ENCODE measurements around the gene ACOX1.
A peak's percentile ranks its signal among the peaks of the same experiment; 100 is the strongest.

ACOX1 gene

DNA sequence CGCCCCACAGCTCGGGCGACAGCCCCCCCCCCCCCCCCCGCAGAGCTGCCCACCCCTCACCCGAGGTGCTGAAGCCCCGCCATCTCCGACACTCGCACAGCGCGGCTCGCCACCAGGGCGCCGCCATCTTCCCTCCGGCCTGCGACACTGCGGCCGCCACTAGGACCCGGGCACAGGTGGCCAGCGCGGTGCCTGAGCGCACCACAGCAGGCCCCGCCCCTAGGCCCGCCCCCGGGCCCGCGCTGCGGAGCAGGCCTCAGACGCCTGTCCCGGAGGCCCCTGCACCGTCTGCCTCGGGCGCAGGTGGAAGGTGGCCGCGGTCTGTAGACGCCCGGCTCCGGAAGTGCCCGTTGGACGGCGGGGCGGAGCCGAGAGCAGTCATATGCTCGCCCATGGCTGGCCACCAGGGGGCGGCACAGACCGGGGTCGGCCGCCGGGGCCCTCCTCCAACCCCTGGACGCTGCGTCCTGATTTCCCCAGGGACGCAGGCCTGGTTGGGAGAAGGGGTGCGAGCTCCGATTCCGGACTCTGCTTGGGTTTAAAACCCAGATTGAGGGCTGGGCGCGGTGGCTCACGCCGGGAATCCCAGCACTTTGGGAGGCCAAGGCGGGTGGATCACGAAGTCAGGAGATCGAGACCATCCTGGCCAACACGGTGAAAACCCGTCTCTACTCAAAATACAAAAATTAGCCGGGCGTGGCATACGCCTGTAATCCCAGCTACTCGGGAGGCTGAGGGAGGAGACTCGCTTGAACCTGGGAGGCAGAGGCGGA lies 74.0 kb downstream of the ACOX1 start, which contains the start of gene MRPL38:
MRPL38 (minus strand) TSS at position 136 of the 773 bp plus-strand sequence; CDS start at position 127, 9 bp downstream.
- peak; percentile 56 for TF ChIP-seq NFIC (IDR thresholded peaks at IDR 0.05)
- TF ChIP-seq CREB1 (IDR thresholded peaks at IDR 0.05; ENCODE audit: low read depth) = peak; percentile 13; the same call in 1 of the 2 replicates
- TF ChIP-seq USF1 (IDR thresholded peaks at IDR 0.05) = peak; percentile 62
- peak; percentile 83; the same call in 1 of the 2 replicates for TF ChIP-seq ZBTB7A (IDR thresholded peaks at IDR 0.05; ENCODE audit: low read depth)
- 0 out of 2 replicates have a peak, but pooled peaks have one; percentile 30 for TF ChIP-seq CEBPB (IDR thresholded peaks at IDR 0.05)
- no peak; the same call in 1 of the 2 replicates for TF ChIP-seq TEAD4 (IDR thresholded peaks at IDR 0.05)
- peak; percentile 94 for TF ChIP-seq MAX (IDR thresholded peaks at IDR 0.05)
- TF ChIP-seq, protein P1, sequence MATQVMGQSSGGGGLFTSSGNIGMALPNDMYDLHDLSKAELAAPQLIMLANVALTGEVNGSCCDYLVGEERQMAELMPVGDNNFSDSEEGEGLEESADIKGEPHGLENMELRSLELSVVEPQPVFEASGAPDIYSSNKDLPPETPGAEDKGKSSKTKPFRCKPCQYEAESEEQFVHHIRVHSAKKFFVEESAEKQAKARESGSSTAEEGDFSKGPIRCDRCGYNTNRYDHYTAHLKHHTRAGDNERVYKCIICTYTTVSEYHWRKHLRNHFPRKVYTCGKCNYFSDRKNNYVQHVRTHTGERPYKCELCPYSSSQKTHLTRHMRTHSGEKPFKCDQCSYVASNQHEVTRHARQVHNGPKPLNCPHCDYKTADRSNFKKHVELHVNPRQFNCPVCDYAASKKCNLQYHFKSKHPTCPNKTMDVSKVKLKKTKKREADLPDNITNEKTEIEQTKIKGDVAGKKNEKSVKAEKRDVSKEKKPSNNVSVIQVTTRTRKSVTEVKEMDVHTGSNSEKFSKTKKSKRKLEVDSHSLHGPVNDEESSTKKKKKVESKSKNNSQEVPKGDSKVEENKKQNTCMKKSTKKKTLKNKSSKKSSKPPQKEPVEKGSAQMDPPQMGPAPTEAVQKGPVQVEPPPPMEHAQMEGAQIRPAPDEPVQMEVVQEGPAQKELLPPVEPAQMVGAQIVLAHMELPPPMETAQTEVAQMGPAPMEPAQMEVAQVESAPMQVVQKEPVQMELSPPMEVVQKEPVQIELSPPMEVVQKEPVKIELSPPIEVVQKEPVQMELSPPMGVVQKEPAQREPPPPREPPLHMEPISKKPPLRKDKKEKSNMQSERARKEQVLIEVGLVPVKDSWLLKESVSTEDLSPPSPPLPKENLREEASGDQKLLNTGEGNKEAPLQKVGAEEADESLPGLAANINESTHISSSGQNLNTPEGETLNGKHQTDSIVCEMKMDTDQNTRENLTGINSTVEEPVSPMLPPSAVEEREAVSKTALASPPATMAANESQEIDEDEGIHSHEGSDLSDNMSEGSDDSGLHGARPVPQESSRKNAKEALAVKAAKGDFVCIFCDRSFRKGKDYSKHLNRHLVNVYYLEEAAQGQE (IDR thresholded peaks at IDR 0.05; ENCODE audit: low read depth) = no peak
- TF ChIP-seq EGR1 (IDR thresholded peaks at IDR 0.05) = peak; percentile 42
- peak; percentile 97 for TF ChIP-seq TAF1 (IDR thresholded peaks at IDR 0.05; ENCODE audit: low read depth)
- TF ChIP-seq EP300 (IDR thresholded peaks at IDR 0.05; ENCODE audit: borderline replicate concordance) = peak; percentile 49; the same call in 1 of the 2 replicates
- peak; percentile 96 for TF ChIP-seq RAD21 (IDR thresholded peaks at IDR 0.05; ENCODE audit: low read depth)
- TF ChIP-seq TCF12 (IDR thresholded peaks at IDR 0.05; ENCODE audit: low read depth) = peak; percentile 85
- peak; percentile 35 for TF ChIP-seq FOXM1 (IDR thresholded peaks at IDR 0.05; ENCODE audit: borderline replicate concordance, low read depth)
- TF ChIP-seq YY1 (IDR thresholded peaks at IDR 0.05; ENCODE audit: low read depth) = peak; percentile 97

GRCh38 chr17:75902406-75902805 lies 76.6 kb downstream of the ACOX1 start:
- no peak for TF ChIP-seq NFIC (IDR thresholded peaks at IDR 0.05)
- no peak for TF ChIP-seq EGR1 (IDR thresholded peaks at IDR 0.05)
- TF ChIP-seq CREB1 (IDR thresholded peaks at IDR 0.05; ENCODE audit: low read depth) = no peak
- no peak for TF ChIP-seq TCF12 (IDR thresholded peaks at IDR 0.05; ENCODE audit: low read depth)
- TF ChIP-seq CEBPB (IDR thresholded peaks at IDR 0.05) = no peak
- no peak for TF ChIP-seq ZBTB7A (IDR thresholded peaks at IDR 0.05; ENCODE audit: low read depth)
- TF ChIP-seq USF1 (IDR thresholded peaks at IDR 0.05) = no peak
- no peak for TF ChIP-seq TAF1 (IDR thresholded peaks at IDR 0.05; ENCODE audit: low read depth)
- no peak for TF ChIP-seq YY1 (IDR thresholded peaks at IDR 0.05; ENCODE audit: low read depth)
- no peak for TF ChIP-seq TEAD4 (IDR thresholded peaks at IDR 0.05)
- TF ChIP-seq RAD21 (IDR thresholded peaks at IDR 0.05; ENCODE audit: low read depth) = no peak
- no peak for TF ChIP-seq MAX (IDR thresholded peaks at IDR 0.05)
- no peak for TF ChIP-seq FOXM1 (IDR thresholded peaks at IDR 0.05; ENCODE audit: borderline replicate concordance, low read depth)
- no peak for TF ChIP-seq EP300 (IDR thresholded peaks at IDR 0.05; ENCODE audit: borderline replicate concordance)
- TF ChIP-seq, protein P1 (IDR thresholded peaks at IDR 0.05; ENCODE audit: low read depth) = no peak

GRCh38 chr17:75901727-75902126 lies 77.2 kb downstream of the ACOX1 start:
- TF ChIP-seq EP300 (IDR thresholded peaks at IDR 0.05; ENCODE audit: borderline replicate concordance) (no peak), YY1 (IDR thresholded peaks at IDR 0.05; ENCODE audit: low read depth) (no peak), NFIC (IDR thresholded peaks at IDR 0.05) (no peak), USF1 (IDR thresholded peaks at IDR 0.05) (no peak), RAD21 (IDR thresholded peaks at IDR 0.05; ENCODE audit: low read depth) (no peak), FOXM1 (IDR thresholded peaks at IDR 0.05; ENCODE audit: borderline replicate concordance, low read depth) (no peak), EGR1 (IDR thresholded peaks at IDR 0.05) (no peak), TEAD4 (IDR thresholded peaks at IDR 0.05) (no peak), ZBTB7A (IDR thresholded peaks at IDR 0.05; ENCODE audit: low read depth) (no peak), CREB1 (IDR thresholded peaks at IDR 0.05; ENCODE audit: low read depth) (no peak), CEBPB (IDR thresholded peaks at IDR 0.05) (no peak), TCF12 (IDR thresholded peaks at IDR 0.05; ENCODE audit: low read depth) (no peak), MAX (IDR thresholded peaks at IDR 0.05) (no peak), TAF1 (IDR thresholded peaks at IDR 0.05; ENCODE audit: low read depth) (no peak)
- TF ChIP-seq, protein P1 (IDR thresholded peaks at IDR 0.05; ENCODE audit: low read depth) = no peak

Data from Ishikawa (cell line).